ENCODE measurements around the gene PSMG4. TPM values are rescaled to one million over a fixed set of nuclear protein-coding genes. Genes with fewer than 3 reads are reported as not detected.

PSMG4 gene
- total RNA-seq: 23.9 TPM

GRCh38 chr6:3258720-3259490 is at the start of gene PSMG4:
TSS of gene PSMG4 (plus strand) at chr6:3258947. CDS start at chr6:3259023, 76 bp downstream.
- H3K36me3 ChIP-seq: peaks cover 5 to 6% of the 10 kb centered on the region in 2 donors
- H3K4me3 ChIP-seq: peak within 1 kb of the TSS; percentile 69 to 83
- peaks cover 3 to 15% of the 10 kb centered on the region in 2 donors for H3K4me1 ChIP-seq
- intact Hi-C loops (cut with DNase I): loop anchor here (2.0 to 10.0 kb wide), 2 partner anchors 132 to 264 kb away; partner anchors contain the start of gene NQO2
- peak; percentile 65 to 96 for DNase-seq (ENCODE audit: low spot score in 2 of 2)
- H3K27me3 ChIP-seq: no peaks in the 10 kb centered on the region
- no peaks in the 10 kb centered on the region for H3K9me3 ChIP-seq
- peak within 1 kb of the TSS; percentile 44 to 60 for H3K27ac ChIP-seq
- TF ChIP-seq CTCF (IDR thresholded peaks at IDR 0.05): no peak

- Histone ChIP-seq H3K4me3 (no peak overlapping the region), H3K9me3 (peaks cover 0 to 7% of the 10 kb centered on the region in 2 donors), H3K4me1 (peaks cover 3 to 27% of the 10 kb centered on the region in 2 donors), H3K36me3 (no peaks in the 10 kb centered on the region), H3K27me3 (no peaks in the 10 kb centered on the region), H3K27ac (peak overlapping the region; percentile 15 to 64)
- peak in 1 of 2 donors; percentile 70 for DNase-seq (ENCODE audit: low spot score in 2 of 2)
- intact Hi-C loops (cut with DNase I): loop anchor here (2.0 kb wide), 2 partner anchors 17 to 53 kb away; partner anchors contain the start of genes TUBB2A and TUBB2B
- no peak for TF ChIP-seq CTCF (IDR thresholded peaks at IDR 0.05)
These were observed 49.4 kb upstream of the PSMG4 start for GRCh38 chr6:3209114-3210023.

GRCh38 chr6:3210024-3210610 is 48.6 kb upstream of the PSMG4 start:
- TF ChIP-seq CTCF (IDR thresholded peaks at IDR 0.05): no peak
- Histone ChIP-seq H3K27ac (peak overlapping the region; percentile 15 to 64), H3K9me3 (no peaks in the 10 kb centered on the region), H3K36me3 (no peaks in the 10 kb centered on the region), H3K4me3 (no peak overlapping the region), H3K27me3 (no peaks in the 10 kb centered on the region), H3K4me1 (peaks cover 3 to 27% of the 10 kb centered on the region in 2 donors)
- intact Hi-C loops (cut with DNase I): loop anchor here (2.0 kb wide), 1 partner anchor 17 kb away; the partner anchor contains the start of gene TUBB2B
- DNase-seq (ENCODE audit: low spot score in 2 of 2): no peak

- H3K27me3 ChIP-seq: no peaks in the 10 kb centered on the region
- DNase-seq (ENCODE audit: low spot score in 2 of 2): peak in 1 of 2 donors; percentile 85
- TF ChIP-seq CTCF (IDR thresholded peaks at IDR 0.05): no peak
- intact Hi-C loops (cut with DNase I): loop anchor here (2.0 kb wide), 1 partner anchor 15 kb away; the partner anchor contains the start of gene TUBB2B
- peak overlapping the region; percentile 64 to 66 for H3K27ac ChIP-seq
- H3K36me3 ChIP-seq: no peaks in the 10 kb centered on the region
- H3K4me3 ChIP-seq: no peak overlapping the region
- no peaks in the 10 kb centered on the region for H3K9me3 ChIP-seq
- H3K4me1 ChIP-seq: peaks cover 3 to 27% of the 10 kb centered on the region in 2 donors
These were observed 47.1 kb upstream of the PSMG4 start for GRCh38 chr6:3211681-3212080.

GRCh38 chr6:3212261-3212660 is 46.5 kb upstream of the PSMG4 start:
- no peaks in the 10 kb centered on the region for H3K9me3 ChIP-seq
- peak overlapping the region; percentile 64 to 66 for H3K27ac ChIP-seq
- intact Hi-C loops (cut with DNase I): no loop called here
- H3K36me3 ChIP-seq: no peaks in the 10 kb centered on the region
- H3K27me3 ChIP-seq: no peaks in the 10 kb centered on the region
- no peak for DNase-seq (ENCODE audit: low spot score in 2 of 2)
- peaks cover 3 to 27% of the 10 kb centered on the region in 2 donors for H3K4me1 ChIP-seq
- TF ChIP-seq CTCF (IDR thresholded peaks at IDR 0.05): no peak
- H3K4me3 ChIP-seq: no peak overlapping the region
